HG03521 (cell line): ENCODE results near the gene DCBLD2.

ENCODE experiments used
- ATAC-seq: cut with Tn5 transposase; IDR thresholded peaks from one replicate; pipeline ENCODE4 v1.9.1; 2021; ENCODE audit warnings: mild to moderate bottlenecking, moderate library complexity; ENCODE audit not compliant: unreplicated experiment

The DCBLD2 gene

GRCh38 chr3:98799479-98799878 is 102.0 kb downstream of the DCBLD2 start:
- ATAC-seq: no peak

- ATAC-seq: no peak
Measured at GRCh38 chr3:98798820-98799219, 102.7 kb downstream of the DCBLD2 start.

GRCh38 chr3:98797905-98798304 is 103.6 kb downstream of the DCBLD2 start:
- no peak for ATAC-seq

GRCh38 chr3:98796334-98796733 is 105.2 kb downstream of the DCBLD2 start:
- ATAC-seq: no peak

GRCh38 chr3:98793971-98794370 is 107.5 kb downstream of the DCBLD2 start:
- no peak for ATAC-seq

GRCh38 chr3:98791341-98792325 is 109.9 kb downstream of the DCBLD2 start:
- no peak for ATAC-seq

GRCh38 chr3:98788651-98789050 is 112.8 kb downstream of the DCBLD2 start:
- ATAC-seq: no peak

GRCh38 chr3:98787181-98787580 is 114.3 kb downstream of the DCBLD2 start:
- ATAC-seq: no peak

GRCh38 chr3:98786364-98787006 is 115.0 kb downstream of the DCBLD2 start:
- ATAC-seq: no peak

- ATAC-seq: no peak
Measured at GRCh38 chr3:98784666-98785600, 116.6 kb downstream of the DCBLD2 start.

GRCh38 chr3:98784042-98784441 is 117.5 kb downstream of the DCBLD2 start:
- no peak for ATAC-seq

GRCh38 chr3:98782824-98783500 is 118.5 kb downstream of the DCBLD2 start:
- no peak for ATAC-seq

- no peak for ATAC-seq
Measured at GRCh38 chr3:98780343-98780742, 121.2 kb downstream of the DCBLD2 start.

GRCh38 chr3:98779541-98780335 is 121.8 kb downstream of the DCBLD2 start:
- no peak for ATAC-seq

GRCh38 chr3:98778852-98779413 is 122.6 kb downstream of the DCBLD2 start:
- no peak for ATAC-seq

GRCh38 chr3:98778383-98778782 is 123.1 kb downstream of the DCBLD2 start:
- no peak for ATAC-seq

GRCh38 chr3:98777801-98778220 is 123.7 kb downstream of the DCBLD2 start:
- ATAC-seq: no peak

GRCh38 chr3:98777286-98777685 is 124.2 kb downstream of the DCBLD2 start:
- ATAC-seq: no peak

- ATAC-seq: no peak
Measured at GRCh38 chr3:98776140-98776493, 125.4 kb downstream of the DCBLD2 start.
